Measurements from ENCODE around the gene ALCAM.

- TF ChIP-seq CTCF (tag by site-specific recombination; IDR thresholded peaks at IDR 0.05) = no peak
- no peak for TF ChIP-seq ELK4 (IDR thresholded peaks at IDR 0.05; ENCODE audit: borderline replicate concordance, low read depth, low read length)
- TF ChIP-seq TRIM28 (IDR thresholded peaks at IDR 0.05; ENCODE audit: borderline replicate concordance, low read length) = no peak
- TF ChIP-seq BCL11A (tag by site-specific recombination; IDR thresholded peaks at IDR 0.05; ENCODE audit: low read depth) = no peak
- TF ChIP-seq ZBTB1 (tag by site-specific recombination; IDR thresholded peaks at IDR 0.05) = no peak
- TF ChIP-seq ZSCAN18 (tag by site-specific recombination; IDR thresholded peaks at IDR 0.05) = no peak
Measured at GRCh38 chr3:105495021-105495420, 128.3 kb downstream of the ALCAM start.

Data from HEK293 (cell line).